NCI-H1930 (cell line): ENCODE results near the gene AVEN.
"Not testable (repeated sequence)": the region's sequence is repeated elsewhere in the genome, so short reads cannot be mapped to it uniquely, and the experiment has no call there.

ENCODE experiments used
- DNase-seq, 2 experiments: peaks; one replicate each; lab custom pipeline; 2025; lab: John Stamatoyannopoulos, UW

Gene AVEN

DNA sequence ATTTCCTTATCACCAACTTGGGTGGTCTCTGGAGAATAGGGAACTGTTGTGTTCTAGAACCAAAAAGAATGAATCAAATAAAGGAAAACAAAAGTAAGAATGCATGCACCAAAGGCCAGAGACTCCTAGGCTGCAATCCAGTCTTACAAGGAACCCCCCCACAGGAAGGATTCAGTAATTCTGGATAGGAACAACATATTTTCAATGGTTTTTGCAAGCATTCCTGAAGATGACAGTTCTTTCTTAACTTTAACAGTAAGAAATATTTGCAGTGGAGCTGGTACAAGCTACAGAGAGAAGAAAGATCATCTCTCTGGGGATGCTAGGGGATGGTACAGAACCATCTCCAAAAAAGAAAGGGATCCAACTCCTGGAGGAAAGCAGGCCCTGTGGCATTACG, 186.9 kb downstream of the AVEN start:
- DNase-seq = no peak

DNA sequence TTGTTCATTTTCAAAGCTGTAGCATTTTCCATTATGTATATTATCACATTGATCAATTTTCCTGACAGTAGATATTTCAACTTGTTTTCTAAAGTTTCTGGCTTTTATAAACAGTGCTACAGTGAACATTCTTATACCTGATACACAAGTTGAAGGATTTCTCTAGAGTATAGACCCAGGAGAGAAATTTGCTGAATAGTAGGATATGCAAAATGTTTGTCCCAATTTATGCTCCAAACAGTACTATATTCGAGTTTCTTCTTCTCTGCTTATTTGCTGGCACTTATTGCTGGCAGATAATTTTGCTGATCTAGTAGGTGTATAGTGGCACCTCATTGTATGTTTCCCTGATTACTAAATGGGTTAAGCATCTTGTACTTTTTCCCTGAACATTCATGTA, 187.9 kb downstream of the AVEN start:
- no peak for DNase-seq

DNA sequence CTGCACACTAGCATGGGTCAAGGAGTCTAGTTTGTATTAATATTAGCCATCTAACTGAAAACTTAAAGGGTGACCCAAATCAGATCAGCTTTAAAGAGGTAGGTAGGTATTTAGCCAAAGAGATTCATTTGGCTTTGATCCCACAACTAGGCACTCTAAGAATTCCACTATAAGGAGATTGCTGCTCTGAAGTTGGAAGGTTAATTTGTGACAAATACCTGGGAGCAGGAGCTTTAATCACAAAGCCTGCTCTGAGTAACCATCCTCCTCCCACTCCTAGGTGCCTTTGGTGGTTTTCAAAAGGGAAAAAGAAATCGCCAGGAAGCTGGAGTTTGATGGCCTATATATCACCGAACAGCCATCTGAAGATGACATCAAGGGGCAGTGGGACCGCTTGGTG, 191.0 kb downstream of the AVEN start:
- no peak for DNase-seq

DNA sequence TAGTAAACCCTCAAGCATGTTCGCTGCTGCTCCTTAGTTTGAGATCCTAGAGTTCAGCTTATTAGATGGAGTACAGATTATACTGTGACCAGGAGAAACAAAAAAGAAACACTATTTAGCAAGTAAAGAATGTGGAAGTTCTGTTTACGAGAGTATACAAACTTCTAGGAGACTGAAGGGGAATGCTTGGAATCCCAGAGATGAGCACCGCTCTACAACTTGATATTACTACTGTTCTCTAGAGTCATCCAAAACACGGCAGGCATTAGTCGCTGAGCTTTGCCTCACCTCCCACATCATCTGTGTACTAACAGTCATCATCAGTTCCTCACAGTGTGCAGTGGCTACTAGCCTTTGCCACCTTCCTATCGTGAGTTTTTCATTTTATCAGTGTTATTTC, 192.1 kb downstream of the AVEN start:
- DNase-seq = no peak

DNA sequence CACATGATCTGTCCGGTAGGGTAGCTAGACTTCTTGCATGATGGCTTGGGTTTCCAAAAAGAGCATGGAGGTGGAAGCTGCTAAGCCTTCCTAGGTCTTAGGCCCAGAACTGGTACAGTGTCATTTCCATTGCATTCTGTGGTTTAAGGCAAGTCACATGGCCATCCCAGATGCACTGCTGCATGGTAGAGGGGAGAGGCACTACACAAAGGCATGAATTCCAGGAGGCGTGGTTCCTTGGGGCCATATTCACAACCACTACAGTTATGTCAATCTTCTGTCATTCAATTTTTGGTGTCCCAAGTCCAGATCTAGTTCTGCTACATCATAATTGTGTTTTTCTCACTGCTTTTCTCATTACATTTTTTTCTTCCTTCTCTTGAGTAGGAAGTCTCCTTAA, 192.9 kb downstream of the AVEN start:
- no peak for DNase-seq

DNA sequence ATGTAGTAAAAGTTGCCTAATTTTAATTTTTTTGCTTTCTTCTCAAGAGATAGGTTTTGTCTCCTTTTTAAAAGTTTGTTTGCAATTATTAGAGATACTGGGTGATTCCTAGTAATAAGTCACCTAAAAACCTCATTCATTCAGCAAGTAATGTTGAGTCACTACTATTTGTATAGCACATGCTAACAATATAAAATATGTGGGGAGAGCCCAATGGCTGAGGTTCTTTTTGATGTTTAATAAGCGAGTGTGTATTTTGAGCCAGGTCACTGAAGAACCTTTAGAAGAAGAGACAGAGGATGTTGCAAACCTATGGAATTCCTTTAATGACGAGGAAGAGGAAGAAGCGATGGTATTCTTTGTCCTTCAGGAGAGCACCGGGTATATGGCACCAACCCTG, 194.4 kb downstream of the AVEN start:
- DNase-seq = no peak

DNA sequence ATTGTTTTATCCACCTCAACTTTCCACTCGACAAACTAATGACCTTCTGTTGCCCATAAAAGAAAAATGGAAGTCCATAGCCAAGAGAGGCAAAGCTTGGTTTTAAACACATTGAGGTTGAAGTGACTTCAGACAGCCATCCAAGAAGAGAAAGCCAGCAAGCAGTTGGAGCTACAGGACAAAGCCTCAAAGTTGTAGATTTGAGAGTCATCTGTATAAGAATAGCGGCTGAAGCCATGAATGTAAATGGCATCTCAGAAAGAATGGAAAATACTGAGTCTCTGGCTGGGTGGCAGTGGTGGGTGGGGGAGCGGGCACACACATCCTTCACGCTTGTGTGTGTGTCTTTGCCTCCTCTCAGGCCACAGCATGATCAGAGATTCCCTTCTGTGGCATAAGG, 194.8 kb downstream of the AVEN start:
- no peak for DNase-seq

DNA sequence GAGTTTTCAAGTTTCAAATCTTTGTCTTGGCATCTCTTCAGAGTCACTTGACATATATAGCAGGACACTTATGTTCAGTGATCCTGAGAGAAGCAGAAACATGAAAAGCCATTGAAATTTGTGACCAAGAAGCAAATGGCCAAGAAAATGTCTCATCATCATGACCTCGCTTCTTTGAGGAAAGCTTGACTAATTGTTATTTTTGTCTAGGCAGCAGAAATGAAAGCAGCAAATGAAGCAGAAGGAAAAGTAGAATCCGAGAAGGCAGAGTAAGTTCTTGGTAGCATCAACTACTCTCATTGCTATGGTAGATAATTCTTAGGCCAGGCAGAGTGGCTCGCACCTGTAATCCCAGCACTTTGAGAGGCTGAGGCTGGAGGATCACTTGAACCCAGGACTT, 198.4 kb downstream of the AVEN start:
- no peak for DNase-seq

DNA sequence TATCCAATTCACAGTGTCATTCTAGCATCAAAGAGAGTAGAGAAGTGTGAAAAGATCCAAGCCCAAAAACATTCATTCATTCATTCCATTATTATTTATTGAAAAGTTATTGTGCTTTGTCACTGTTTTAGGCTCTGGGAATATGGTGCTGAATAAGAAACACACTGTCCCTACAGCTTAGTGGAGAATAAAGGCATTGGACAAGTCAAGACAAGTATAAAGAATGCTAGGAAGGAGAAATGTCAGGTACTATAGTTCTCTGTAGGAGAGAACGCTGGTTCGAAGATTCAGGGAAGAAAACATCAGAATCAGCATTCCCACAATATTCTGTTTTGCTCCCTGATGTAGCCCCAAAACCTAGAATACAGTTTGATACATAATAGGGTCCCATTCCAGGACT, 199.5 kb downstream of the AVEN start:
- no peak for DNase-seq

DNA sequence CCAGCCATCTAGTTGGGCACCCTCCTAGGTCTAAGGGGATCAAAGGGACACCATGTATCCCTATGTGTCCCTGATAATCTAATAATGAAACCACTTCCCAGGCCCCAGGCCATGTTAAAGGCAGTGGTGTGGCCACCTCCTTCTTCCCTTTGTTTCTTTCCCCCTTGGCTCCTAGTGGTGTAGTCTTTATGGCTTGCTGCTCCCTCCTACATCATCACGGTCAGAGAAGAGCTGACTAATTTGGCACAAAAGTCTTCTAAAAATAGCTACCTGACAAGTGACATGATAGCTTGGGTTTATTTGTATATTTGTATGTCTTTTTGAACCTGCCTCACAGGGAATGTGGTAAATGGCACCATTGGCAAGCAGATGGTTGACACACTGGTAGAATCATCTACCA, 201.7 kb downstream of the AVEN start:
- no peak for DNase-seq

DNA sequence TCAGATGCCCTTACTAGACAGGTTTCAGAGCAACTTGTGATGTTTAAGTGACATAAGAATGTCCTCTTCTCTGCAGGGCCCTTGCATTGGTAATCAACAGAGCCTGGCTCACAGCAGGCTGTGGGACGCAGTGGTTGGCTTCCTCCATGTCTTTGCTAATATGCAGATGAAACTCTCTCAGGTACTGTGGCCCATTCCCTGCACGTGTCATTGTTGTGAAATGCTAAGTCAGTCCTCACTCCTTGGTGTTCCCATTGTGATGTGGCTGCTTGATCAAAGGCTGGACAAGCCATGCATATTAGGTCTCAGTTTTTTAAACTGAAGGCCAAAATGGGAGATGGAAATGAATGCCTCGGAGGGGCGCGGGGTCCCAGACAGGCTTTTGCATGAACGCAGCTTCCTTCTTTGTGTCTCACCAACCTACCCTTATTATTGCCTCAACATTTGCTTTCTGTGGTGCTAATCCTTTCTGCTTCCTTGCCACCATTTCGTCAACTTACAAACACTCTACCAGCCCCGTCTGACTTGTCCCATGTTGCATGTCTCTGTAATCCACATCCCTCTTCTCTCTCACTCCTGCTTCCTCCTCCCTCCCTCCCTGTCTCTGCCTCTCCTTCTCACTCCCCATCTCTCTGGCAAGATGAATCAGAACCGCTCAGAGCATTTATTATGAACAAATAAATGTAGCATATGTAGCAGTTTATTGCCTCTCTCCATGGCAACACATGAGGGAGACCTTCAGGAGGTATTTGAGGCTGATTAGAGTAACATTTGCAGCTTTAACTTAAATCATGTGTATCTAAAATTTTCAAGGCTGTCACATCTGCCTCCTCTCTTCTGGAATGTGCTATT, 203.9 kb downstream of the AVEN start:
- DNase-seq = no peak

DNA sequence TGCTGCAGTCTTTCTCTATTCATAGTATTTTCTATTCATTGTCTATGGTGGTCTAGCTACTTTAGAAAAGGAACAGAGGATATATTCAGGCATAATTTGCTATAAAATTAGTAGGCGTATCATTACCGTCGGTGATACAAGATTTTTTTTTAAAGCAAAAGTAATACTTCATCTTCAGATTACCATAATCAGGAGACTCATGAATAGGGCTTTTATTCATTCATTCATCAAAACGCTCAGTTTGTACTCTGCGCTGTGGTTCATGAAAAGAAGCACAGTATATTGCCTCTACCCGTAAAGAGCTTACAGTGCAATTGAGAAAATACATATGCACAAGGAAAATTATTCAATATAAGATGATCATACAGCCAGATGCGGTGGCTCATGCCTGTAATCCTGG, 207.4 kb downstream of the AVEN start:
- no peak for DNase-seq

DNA sequence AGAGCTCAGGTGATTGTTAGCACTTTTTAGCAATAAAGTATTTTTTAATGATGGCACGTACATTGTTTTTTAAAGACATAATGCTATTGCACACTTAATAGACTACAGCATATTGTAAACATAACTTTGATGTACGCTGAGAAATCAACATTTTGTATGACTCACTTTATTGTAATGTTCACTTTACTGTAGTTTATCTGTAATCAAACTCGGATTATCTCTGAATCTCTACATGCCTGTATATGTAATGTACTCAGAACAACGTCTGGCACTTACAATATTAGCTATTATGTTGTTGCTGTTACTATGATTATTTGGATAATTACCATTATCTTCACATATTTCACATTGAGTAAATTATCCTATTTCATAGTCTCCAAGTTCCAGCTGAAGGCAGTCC, 208.7 kb downstream of the AVEN start:
- DNase-seq = no peak

DNA sequence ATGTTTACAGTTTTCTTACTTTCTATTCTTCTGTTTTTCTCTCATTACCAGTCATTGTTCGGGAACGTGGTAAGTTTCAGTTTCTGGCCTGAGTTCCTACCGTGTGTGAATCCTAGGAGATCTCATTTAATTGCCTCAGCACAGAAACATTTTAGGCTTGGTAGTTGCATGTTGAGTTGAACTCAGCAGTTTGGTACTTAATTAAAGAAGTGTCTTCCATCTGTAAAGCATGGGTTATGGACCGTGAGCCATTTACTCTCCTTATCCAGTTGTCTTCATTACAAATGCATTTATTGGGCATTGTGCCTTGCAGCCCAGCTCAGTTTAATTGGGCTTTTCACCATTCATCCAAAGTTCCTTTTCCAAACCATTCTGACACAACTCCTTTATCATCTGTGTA, 212.8 kb downstream of the AVEN start:
- DNase-seq = no peak

DNA sequence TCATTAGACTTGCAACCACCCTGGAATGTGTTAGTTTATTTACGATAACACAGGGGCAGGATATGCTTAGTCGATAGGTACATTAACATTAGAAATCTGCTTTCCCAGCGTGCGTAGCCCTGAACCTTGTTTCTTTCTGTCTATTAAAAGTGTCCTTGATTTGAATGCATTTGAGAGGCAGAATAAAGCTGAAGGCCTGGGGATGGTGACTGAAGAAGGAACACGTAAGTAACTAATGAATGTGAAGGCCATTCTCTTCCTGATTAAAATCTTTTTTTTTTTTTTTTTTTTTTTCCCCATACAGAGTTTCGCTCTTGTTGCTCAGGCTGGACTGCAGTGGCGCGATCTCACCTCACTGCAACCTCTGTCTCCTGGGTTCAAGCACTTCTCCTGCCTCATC, 213.6 kb downstream of the AVEN start:
- DNase-seq = no peak

DNA sequence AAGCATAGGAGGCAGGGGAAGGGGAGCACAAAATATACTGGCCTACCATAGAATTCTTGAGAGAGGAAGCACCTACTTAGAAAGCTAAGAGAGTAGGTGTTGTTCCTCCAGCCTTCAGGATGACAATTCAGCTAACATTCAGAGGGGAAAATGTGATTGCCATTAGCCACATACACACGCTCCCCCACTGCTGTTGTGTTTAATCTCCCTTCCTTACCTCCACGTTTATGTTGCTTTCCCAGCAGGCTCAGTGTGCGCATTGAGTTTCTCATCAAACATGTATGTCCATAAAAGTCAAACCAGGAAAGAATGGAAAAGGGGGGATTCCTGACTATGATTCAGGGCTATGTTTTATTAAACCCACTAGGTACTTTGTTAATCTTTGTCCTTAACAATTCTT, 215.9 kb downstream of the AVEN start:
- no peak for DNase-seq

DNA sequence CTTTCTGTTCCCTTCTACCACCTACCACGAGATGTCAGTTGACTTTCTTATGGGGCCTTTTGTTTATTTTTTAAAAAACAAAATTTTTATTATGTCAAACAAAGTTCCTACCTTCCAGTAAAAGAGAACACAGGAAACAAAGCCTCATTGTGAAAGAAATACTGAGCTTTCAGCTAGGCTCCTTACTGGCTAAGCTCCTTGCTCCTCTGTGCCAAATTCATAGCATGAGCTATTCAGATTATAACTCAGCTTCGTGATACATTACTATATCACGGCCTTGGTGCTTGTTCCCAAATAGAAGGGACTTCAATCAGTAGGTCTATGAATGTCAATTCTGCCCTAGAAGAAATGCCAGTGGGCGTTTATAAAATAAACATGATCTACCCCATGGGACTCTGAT, 216.5 kb downstream of the AVEN start:
- DNase-seq = no peak

DNA sequence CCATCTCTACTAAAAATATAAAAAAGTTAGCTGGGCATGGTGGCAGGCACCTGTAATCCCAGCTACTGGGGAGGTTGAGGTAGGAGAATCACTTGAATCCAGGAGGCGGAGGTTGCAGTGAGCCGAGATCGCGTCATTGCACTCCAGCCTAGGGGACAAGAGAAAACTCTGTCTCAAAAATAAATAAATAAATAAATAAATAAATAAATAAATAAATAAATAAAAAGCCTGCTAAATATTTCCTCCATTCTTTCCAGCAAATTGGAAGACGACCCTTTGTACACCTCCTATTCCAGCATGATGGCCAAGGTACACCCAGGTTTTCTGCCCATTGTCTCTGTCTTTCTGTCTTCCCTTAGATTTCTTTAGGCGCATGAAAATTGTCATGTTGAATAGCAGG, 219.5 kb downstream of the AVEN start:
- DNase-seq = not testable (repeated sequence)
